HL-60 (cell line): ENCODE measurements around the gene MCAM.

Source experiments
- DNase-seq, 2 experiments: peaks; one replicate each; pipeline ENCODE4 v3.0.0-alpha.2; 2010 to 2020; ENCODE audit warnings: low read depth in 1 of 2, low spot score in 1 of 2
- H3K27ac ChIP-seq: fragments of 250-450 bp; sonication (Bioruptor Pico); replicated peaks from 2 replicates; pipeline ENCODE4 v1.5.1; 2020; ENCODE audit warnings: mild to moderate bottlenecking, moderate library complexity
- H3K27me3 ChIP-seq: fragments of 250-450 bp; sonication (Bioruptor Pico); 2 replicates; pipeline ENCODE4 v1.5.1; 2021; ENCODE audit warnings: mild to moderate bottlenecking, moderate library complexity; ENCODE audit not compliant: insufficient read depth, poor library complexity, severe bottlenecking
- H3K4me3 ChIP-seq: replicated peaks from 2 replicates; pipeline ENCODE4 v1.5.1; 2011; ENCODE audit warnings: mild to moderate bottlenecking, control low read depth, low read length; ENCODE audit not compliant: insufficient read depth
- GABPA ChIP-seq: IDR thresholded peaks from 2 replicates; pipeline ENCODE4 v1.6.1; 2012; ENCODE audit warnings: low read depth
- POLR2AphosphoS5 ChIP-seq: IDR thresholded peaks from 2 replicates; pipeline ENCODE4 v1.6.1; 2012; ENCODE audit warnings: low read depth
- SPI1 ChIP-seq: IDR thresholded peaks from 2 replicates; pipeline ENCODE4 v1.6.1; 2012; ENCODE audit warnings: low read depth, mild to moderate bottlenecking, borderline replicate concordance
- TF ChIP-seq, protein P1 (sequence below): IDR thresholded peaks from 2 replicates; pipeline ENCODE4 v1.6.1; 2012; ENCODE audit warnings: low read depth; ENCODE audit not compliant: insufficient replicate concordance
- TF ChIP-seq, protein P2 (sequence below): IDR thresholded peaks from one replicate; pipeline ENCODE4 v1.5.1; 2011; ENCODE audit warnings: low read length, control low read depth, inconsistent platforms; ENCODE audit not compliant: insufficient read depth

The MCAM gene

DNA sequence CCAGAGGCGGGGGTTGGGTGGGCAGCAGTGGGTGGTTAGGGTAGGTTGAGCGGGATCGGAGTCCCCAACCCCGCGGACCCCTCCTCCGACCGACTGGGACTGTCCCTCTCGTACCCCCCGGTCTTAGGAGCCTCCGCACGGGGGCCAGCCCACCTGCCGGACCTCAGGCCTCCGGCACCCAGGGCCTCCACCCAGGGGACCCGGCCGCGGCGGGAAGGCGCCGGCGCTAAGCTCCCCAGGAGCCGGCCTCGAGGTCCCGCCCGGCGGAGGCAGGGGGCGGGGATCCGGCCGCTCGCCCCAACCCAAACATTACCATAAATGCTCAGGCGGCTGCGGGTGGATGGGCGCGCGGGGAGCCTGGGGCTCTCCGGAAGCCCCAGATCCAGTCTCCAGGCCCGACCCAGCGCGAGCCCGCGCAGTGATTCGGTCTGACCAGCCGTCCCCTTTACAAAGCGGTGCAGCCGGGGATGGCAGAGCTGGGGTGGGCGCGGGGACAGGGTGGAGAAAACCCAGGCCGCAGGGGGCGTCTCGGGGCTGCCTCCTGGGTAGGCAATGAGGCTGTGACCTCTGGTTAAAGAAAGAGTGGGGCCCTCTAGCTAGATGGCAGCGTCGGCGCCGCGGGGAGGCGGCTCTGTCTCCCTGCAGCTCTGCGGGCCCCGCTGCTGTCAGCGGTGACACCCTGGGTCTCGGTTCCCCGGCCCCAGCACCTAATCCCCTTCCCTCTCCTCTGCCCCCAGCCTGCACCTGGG, 4.0 kb upstream of the MCAM start:
- no peak for DNase-seq

DNA sequence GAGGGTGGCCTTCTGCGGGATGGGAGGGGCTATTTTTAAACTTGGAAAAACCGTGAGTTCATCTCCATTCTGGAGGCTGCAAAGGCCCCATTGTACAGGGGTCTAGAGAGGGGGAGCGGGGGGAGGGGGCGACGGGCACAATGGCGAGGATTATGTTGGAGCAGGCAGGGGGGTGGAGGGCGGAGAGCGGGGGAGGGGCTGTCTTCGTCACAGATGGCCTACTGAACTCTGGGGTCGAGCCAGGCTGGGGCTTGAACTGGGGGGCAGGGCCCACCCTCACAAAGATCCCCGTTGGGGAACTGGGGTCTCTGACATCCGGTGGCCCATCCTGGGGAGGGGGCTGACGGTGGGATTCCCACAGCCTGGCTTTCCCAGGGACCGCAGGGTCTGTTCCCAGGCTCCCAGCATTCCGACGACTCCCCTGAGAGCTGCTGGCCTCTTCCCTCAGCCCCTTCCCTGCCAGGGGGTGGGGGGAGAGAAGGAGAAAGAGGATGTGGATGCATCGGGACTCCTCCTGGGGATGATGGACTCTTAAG, 3.4 kb upstream of the MCAM start:
- Histone ChIP-seq H3K27me3 (peaks cover 21% of the 10 kb centered on the region), H3K27ac (no peak overlapping the region), H3K4me3 (no peak overlapping the region)
- no peak for DNase-seq
- TF ChIP-seq POLR2AphosphoS5 (no peak), SPI1 (no peak), GABPA (no peak)
- TF ChIP-seq, protein P1, sequence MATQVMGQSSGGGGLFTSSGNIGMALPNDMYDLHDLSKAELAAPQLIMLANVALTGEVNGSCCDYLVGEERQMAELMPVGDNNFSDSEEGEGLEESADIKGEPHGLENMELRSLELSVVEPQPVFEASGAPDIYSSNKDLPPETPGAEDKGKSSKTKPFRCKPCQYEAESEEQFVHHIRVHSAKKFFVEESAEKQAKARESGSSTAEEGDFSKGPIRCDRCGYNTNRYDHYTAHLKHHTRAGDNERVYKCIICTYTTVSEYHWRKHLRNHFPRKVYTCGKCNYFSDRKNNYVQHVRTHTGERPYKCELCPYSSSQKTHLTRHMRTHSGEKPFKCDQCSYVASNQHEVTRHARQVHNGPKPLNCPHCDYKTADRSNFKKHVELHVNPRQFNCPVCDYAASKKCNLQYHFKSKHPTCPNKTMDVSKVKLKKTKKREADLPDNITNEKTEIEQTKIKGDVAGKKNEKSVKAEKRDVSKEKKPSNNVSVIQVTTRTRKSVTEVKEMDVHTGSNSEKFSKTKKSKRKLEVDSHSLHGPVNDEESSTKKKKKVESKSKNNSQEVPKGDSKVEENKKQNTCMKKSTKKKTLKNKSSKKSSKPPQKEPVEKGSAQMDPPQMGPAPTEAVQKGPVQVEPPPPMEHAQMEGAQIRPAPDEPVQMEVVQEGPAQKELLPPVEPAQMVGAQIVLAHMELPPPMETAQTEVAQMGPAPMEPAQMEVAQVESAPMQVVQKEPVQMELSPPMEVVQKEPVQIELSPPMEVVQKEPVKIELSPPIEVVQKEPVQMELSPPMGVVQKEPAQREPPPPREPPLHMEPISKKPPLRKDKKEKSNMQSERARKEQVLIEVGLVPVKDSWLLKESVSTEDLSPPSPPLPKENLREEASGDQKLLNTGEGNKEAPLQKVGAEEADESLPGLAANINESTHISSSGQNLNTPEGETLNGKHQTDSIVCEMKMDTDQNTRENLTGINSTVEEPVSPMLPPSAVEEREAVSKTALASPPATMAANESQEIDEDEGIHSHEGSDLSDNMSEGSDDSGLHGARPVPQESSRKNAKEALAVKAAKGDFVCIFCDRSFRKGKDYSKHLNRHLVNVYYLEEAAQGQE, result no peak
- TF ChIP-seq, protein P2, sequence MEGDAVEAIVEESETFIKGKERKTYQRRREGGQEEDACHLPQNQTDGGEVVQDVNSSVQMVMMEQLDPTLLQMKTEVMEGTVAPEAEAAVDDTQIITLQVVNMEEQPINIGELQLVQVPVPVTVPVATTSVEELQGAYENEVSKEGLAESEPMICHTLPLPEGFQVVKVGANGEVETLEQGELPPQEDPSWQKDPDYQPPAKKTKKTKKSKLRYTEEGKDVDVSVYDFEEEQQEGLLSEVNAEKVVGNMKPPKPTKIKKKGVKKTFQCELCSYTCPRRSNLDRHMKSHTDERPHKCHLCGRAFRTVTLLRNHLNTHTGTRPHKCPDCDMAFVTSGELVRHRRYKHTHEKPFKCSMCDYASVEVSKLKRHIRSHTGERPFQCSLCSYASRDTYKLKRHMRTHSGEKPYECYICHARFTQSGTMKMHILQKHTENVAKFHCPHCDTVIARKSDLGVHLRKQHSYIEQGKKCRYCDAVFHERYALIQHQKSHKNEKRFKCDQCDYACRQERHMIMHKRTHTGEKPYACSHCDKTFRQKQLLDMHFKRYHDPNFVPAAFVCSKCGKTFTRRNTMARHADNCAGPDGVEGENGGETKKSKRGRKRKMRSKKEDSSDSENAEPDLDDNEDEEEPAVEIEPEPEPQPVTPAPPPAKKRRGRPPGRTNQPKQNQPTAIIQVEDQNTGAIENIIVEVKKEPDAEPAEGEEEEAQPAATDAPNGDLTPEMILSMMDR, result no peak

More for the DNA sequence above, 4.0 kb upstream of the MCAM start:
- H3K27me3 ChIP-seq, result peaks cover 15% of the 10 kb centered on the region
- peak overlapping the region; percentile 51 for H3K4me3 ChIP-seq
- TF ChIP-seq SPI1, result no peak
- TF ChIP-seq GABPA, result no peak
- no peak for TF ChIP-seq POLR2AphosphoS5
- TF ChIP-seq, protein P2, result no peak
- TF ChIP-seq, protein P1, result no peak
- no peak overlapping the region for H3K27ac ChIP-seq

DNA sequence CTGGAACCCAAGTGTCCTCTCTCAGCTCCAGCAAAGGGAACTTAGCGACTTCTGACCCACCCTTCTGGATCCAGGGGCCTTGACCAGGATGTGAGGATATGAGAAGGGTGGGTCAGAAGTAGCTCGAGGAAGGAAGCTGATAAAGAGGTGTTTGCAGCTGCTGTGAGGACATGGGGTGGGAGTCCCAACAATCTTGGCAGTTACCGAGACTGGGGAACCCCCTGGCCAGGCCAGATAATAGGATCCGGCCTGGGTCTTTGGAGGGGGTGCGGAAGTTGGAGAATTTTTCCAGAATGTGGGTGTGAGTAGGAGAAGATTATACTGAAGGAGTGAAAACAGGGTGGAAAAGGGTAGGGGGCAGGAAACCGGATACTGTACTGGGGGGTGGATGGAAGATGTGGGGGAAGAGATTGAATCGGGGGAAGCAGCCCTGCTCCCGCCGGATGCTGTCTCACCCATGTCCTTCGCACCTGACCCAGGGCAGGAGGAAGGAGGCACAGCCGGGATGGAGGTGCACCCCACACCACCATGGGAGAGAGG, 2.8 kb upstream of the MCAM start:
- no peak overlapping the region for H3K4me3 ChIP-seq
- peaks cover 25% of the 10 kb centered on the region for H3K27me3 ChIP-seq
- no peak overlapping the region for H3K27ac ChIP-seq
- DNase-seq, result no peak
- TF ChIP-seq, protein P1, result no peak
- TF ChIP-seq, protein P2, result no peak
- TF ChIP-seq GABPA (no peak), POLR2AphosphoS5 (no peak), SPI1 (no peak)
